SU-DHL-6 (cell line): ENCODE measurements around the gene MOB3B.

ENCODE experiments used
- EZH2phosphoT487 ChIP-seq: fragments of 200-600 bp; sonication (generic), shearing (Covaris generic); conservative IDR thresholded peaks from 2 replicates; pipeline ENCODE4 v1.6.1; 2018; ENCODE audit warnings: mild to moderate bottlenecking, antibody characterized with exemption, low read length, moderate library complexity, mixed read lengths
- TF ChIP-seq, protein P1 (sequence below): fragments of 200-600 bp; sonication (generic); IDR thresholded peaks from one replicate; pipeline ENCODE4 v1.5.1; 2017; ENCODE audit warnings: antibody characterized with exemption, mild to moderate bottlenecking, low read length, moderate library complexity; ENCODE audit not compliant: insufficient read depth, poor library complexity, severe bottlenecking

GRCh38 chr9:27482709-27483108, 46.9 kb downstream of the MOB3B start:
- TF ChIP-seq, protein P1, sequence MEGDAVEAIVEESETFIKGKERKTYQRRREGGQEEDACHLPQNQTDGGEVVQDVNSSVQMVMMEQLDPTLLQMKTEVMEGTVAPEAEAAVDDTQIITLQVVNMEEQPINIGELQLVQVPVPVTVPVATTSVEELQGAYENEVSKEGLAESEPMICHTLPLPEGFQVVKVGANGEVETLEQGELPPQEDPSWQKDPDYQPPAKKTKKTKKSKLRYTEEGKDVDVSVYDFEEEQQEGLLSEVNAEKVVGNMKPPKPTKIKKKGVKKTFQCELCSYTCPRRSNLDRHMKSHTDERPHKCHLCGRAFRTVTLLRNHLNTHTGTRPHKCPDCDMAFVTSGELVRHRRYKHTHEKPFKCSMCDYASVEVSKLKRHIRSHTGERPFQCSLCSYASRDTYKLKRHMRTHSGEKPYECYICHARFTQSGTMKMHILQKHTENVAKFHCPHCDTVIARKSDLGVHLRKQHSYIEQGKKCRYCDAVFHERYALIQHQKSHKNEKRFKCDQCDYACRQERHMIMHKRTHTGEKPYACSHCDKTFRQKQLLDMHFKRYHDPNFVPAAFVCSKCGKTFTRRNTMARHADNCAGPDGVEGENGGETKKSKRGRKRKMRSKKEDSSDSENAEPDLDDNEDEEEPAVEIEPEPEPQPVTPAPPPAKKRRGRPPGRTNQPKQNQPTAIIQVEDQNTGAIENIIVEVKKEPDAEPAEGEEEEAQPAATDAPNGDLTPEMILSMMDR = no peak
- no peak for TF ChIP-seq EZH2phosphoT487
